NCI-H128 (cell line): ENCODE data around the gene TRDMT1.

Experiments used
- DNase-seq: peaks from one replicate; lab custom pipeline; 2025; ENCODE audit not compliant: unreplicated experiment; lab: John Stamatoyannopoulos, UW

Gene TRDMT1

GRCh38 chr10:17200912-17201793 is at the start of gene TRDMT1:
Gene TRDMT1 (minus strand): TSS chr10:17201672. CDS start chr10:17201634, 38 bp downstream.
- DNase-seq: peak; percentile 73

- no peak for DNase-seq
Measured at GRCh38 chr10:17250736-17251135, 49.3 kb upstream of the TRDMT1 start.

GRCh38 chr10:17249820-17250219 is 48.3 kb upstream of the TRDMT1 start:
- DNase-seq: no peak

GRCh38 chr10:17248964-17249363 is 47.5 kb upstream of the TRDMT1 start:
- DNase-seq: no peak

- no peak for DNase-seq
Measured at GRCh38 chr10:17247210-17247609, 45.7 kb upstream of the TRDMT1 start.

- DNase-seq: no peak
Measured at GRCh38 chr10:17244700-17245365, 43.4 kb upstream of the TRDMT1 start.

- no peak for DNase-seq
Measured at GRCh38 chr10:17241611-17242333, 40.3 kb upstream of the TRDMT1 start.

GRCh38 chr10:17240616-17241015 is 39.1 kb upstream of the TRDMT1 start:
- DNase-seq: no peak

GRCh38 chr10:17240096-17240495 is 38.6 kb upstream of the TRDMT1 start:
- no peak for DNase-seq

- no peak for DNase-seq
Measured at GRCh38 chr10:17239345-17240085, 38.0 kb upstream of the TRDMT1 start.

GRCh38 chr10:17238445-17239291 is 37.2 kb upstream of the TRDMT1 start:
- DNase-seq: no peak

GRCh38 chr10:17237915-17238444 is 36.5 kb upstream of the TRDMT1 start:
- no peak for DNase-seq

GRCh38 chr10:17237149-17237527 is 35.7 kb upstream of the TRDMT1 start:
- DNase-seq: no peak

GRCh38 chr10:17236468-17237148 is 35.1 kb upstream of the TRDMT1 start:
- DNase-seq: no peak

- DNase-seq: no peak
Measured at GRCh38 chr10:17235136-17235535, 33.7 kb upstream of the TRDMT1 start.

GRCh38 chr10:17234431-17234945 is 33.0 kb upstream of the TRDMT1 start:
- no peak for DNase-seq

GRCh38 chr10:17233286-17233991 is 32.0 kb upstream of the TRDMT1 start:
- DNase-seq: no peak

GRCh38 chr10:17232276-17232960 is 30.9 kb upstream of the TRDMT1 start:
- DNase-seq: no peak
